ENCODE data around the gene AK2.

Gene AK2

GRCh38 chr1:32969566-32969965, 67.1 kb downstream of the AK2 start:
- TF ChIP-seq, protein P1, sequence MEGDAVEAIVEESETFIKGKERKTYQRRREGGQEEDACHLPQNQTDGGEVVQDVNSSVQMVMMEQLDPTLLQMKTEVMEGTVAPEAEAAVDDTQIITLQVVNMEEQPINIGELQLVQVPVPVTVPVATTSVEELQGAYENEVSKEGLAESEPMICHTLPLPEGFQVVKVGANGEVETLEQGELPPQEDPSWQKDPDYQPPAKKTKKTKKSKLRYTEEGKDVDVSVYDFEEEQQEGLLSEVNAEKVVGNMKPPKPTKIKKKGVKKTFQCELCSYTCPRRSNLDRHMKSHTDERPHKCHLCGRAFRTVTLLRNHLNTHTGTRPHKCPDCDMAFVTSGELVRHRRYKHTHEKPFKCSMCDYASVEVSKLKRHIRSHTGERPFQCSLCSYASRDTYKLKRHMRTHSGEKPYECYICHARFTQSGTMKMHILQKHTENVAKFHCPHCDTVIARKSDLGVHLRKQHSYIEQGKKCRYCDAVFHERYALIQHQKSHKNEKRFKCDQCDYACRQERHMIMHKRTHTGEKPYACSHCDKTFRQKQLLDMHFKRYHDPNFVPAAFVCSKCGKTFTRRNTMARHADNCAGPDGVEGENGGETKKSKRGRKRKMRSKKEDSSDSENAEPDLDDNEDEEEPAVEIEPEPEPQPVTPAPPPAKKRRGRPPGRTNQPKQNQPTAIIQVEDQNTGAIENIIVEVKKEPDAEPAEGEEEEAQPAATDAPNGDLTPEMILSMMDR (IDR thresholded peaks at IDR 0.05; ENCODE audit: low read depth, low read length, missing control alignments), result no peak
- peak; percentile 52 for DNase-seq (ENCODE audit: low read depth)
- in situ Hi-C loops (cut with HindIII; ENCODE audit: low sequenced_read_pairs), result no loop called here
- no peak overlapping the region for H3K4me3 ChIP-seq (ENCODE audit: low read depth, low read length)

DNA sequence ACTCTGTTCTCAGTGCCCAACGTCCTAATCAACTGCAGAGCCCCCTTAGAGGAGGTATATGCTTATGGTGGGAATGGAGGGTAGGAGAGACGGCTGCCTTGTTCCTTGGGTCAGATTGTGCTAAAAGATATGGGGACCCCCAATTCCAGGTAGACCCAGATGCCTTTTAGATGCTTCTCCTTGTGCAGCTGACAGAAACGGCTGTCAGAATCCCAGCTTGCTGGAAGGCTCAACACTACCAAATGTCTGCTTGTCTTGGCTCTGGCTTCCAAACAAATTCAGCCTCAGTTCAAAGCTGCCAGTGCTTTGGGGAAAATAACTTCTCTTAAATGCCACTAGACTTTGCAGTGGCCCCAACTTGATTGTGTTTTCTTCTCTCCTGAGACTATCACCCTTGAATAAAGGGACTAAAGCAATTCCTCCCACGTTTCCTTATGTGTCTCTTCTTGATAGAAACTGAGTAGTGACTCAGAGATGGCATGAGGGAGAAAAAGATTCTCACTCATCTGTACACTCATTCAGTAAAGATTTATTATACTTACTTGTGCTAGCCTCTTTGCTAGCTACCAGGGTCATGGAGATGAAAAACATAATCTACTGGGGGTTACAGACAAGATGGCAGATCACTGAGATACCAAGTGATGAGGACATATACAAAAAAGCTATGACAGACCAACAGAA, 68.7 kb downstream of the AK2 start:
- DNase-seq (ENCODE audit: low read depth), result no peak
- H3K4me3 ChIP-seq (ENCODE audit: low read depth, low read length), result no peak overlapping the region
- TF ChIP-seq, protein P1 (IDR thresholded peaks at IDR 0.05; ENCODE audit: low read depth, low read length, missing control alignments), result no peak
- in situ Hi-C loops (cut with HindIII; ENCODE audit: low sequenced_read_pairs), result no loop called here

- TF ChIP-seq, protein P1 (IDR thresholded peaks at IDR 0.05; ENCODE audit: low read depth, low read length, missing control alignments), result no peak
- in situ Hi-C loops (cut with HindIII; ENCODE audit: low sequenced_read_pairs), result no loop called here
- DNase-seq (ENCODE audit: low read depth), result no peak
- no peak overlapping the region for H3K4me3 ChIP-seq (ENCODE audit: low read depth, low read length)
Measured at GRCh38 chr1:32966900-32967299, 69.8 kb downstream of the AK2 start.

DNA sequence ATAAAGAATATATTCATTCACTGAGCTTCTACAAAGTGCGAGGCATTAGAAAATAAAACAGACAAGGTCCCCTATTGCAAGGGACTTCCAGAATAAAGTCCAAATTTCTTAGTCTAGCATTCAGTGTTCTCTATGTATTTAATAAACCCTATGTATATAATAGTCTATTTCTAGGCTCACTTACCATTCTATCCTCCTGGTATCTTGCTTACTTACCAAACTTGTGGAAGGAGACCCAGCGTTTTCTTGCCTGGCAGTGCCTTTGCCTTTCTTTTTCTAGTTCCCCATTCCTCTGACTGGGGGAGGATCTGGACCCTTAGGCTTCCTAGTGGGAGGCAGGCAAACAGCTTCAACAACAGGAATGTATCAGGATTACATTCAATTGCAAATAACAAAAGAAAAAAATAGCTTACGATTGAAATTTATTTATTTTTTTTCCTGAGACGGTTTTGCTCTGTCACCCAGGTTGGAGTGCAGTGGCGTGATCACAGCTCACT, 71.4 kb downstream of the AK2 start:
- H3K4me3 ChIP-seq (ENCODE audit: low read depth, low read length), result peak overlapping the region; percentile 72
- DNase-seq (ENCODE audit: low read depth), result no peak
- in situ Hi-C loops (cut with HindIII; ENCODE audit: low sequenced_read_pairs), result no loop called here
- TF ChIP-seq, protein P1 (IDR thresholded peaks at IDR 0.05; ENCODE audit: low read depth, low read length, missing control alignments), result no peak

DNA sequence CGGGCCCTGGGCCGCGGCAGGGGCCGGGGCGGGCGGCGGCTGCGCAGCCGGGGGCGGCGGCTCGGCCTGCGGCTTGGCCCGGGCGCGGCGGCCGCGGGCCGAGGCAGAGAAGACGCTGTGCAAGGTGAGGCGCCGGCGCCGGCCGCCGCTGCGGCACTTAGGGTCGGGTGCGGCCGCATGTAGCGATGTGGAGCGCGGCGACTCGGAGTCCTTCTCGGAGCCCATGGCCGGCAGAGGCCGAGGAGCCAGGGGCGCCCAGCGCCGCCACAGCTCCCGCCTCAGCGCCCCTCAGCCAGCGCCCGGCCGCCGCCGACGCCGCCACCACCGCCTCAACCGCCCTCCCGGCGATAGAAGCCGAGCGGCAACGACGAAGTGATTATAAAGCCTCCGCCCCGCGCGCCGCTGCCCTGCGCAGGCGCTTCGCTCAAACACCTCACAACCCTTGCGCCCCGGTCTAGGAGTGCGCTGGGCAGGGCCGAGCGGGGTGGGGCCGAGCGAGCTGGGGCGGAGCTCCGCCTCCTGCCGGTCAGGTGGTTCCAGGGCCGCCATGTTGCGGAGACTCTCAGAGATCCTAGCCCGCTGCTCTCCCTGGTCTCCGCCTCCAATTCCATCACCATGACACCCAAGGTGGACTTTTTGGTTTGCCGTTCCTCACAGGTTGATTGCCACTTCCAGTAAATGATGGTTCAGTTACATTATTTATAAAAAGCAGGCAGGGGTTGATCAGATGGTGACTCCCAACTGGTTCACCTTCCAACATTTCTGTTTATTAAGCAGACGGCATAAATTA, 72.0 kb downstream of the AK2 start, which contains the start of gene RNF19B:
Gene RNF19B (minus strand): TSS at position 349 of the 790 bp plus-strand sequence. CDS start 124 bp downstream, at position 225.
- in situ Hi-C loops (cut with HindIII; ENCODE audit: low sequenced_read_pairs), result no loop called here
- peak within 1 kb of the TSS; percentile 72 for H3K4me3 ChIP-seq (ENCODE audit: low read depth, low read length)
- TF ChIP-seq, protein P1 (IDR thresholded peaks at IDR 0.05; ENCODE audit: low read depth, low read length, missing control alignments), result no peak
- DNase-seq (ENCODE audit: low read depth), result peak; percentile 76

DNA sequence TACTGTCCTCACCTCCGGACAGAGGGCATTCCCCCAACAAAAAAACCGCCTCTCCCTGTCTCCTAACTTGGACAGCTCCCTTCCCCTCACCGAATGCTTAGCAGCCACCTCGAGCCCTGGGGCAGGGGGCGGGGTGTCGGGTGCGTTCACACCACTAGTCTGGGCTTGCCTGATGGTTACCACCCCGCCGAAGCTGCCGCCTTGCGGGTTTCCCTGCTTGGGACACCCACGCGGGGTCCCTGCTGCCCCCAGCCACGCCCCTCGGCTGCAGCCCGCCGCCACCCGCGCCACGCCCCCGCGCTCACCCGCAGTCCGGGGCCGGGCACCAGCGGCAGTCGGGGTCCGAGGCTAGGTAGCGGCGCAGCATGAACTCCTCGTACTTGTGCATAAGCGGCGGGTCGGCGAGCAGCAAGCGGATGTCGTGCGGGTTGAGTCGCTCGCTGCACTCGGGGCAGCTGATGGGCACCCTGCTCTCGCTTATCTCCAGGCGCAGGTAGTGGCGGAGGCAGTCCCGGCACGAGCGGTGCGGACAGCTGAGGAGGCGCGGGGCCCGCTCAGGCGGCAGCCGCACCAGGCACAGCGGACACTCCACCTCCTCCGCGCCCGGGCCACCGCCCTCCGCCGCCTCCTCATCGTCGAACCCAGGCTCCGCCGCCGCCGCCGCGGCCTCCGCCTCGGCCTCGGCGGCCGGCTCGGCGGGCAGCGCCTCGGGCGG, 72.8 kb downstream of the AK2 start:
- in situ Hi-C loops (cut with HindIII; ENCODE audit: low sequenced_read_pairs), result no loop called here
- no peak for DNase-seq (ENCODE audit: low read depth)
- TF ChIP-seq, protein P1 (IDR thresholded peaks at IDR 0.05; ENCODE audit: low read depth, low read length, missing control alignments), result no peak

More for the DNA sequence above, 72.8 kb downstream of the AK2 start:
- peak overlapping the region; percentile 72 for H3K4me3 ChIP-seq (ENCODE audit: low read depth, low read length)

Data from astrocyte of the cerebellum (primary cell).